Activated gamma-delta T cell treated with Interleukin-2 at 50 U/mL for 16 hours (primary cell): ENCODE results near the gene GPR42.
"Not testable (repeated sequence)": the region's sequence is repeated elsewhere in the genome, so short reads cannot be mapped to it uniquely, and the experiment has no call there.

Experiments
- DNase-seq: peaks from one replicate; pipeline ENCODE4 v3.0.0-alpha.2; 2020

Gene GPR42

GRCh38 chr19:35397064-35397463, 26.2 kb downstream of the GPR42 start:
- no peak for DNase-seq

- DNase-seq = no peak
Observed at GRCh38 chr19:35398570-35398969, 27.7 kb downstream of the GPR42 start.

- no peak for DNase-seq
Observed at GRCh38 chr19:35399231-35399630, 28.4 kb downstream of the GPR42 start.

- no peak for DNase-seq
Observed at GRCh38 chr19:35399948-35400772, 29.3 kb downstream of the GPR42 start.

GRCh38 chr19:35400773-35401100, 29.9 kb downstream of the GPR42 start:
- DNase-seq = no peak

- DNase-seq = not testable (repeated sequence)
Observed at GRCh38 chr19:35401416-35401815, 30.5 kb downstream of the GPR42 start.

- DNase-seq = no peak
Observed at GRCh38 chr19:35403116-35403760, 32.4 kb downstream of the GPR42 start.

GRCh38 chr19:35404879-35405622, 34.2 kb downstream of the GPR42 start:
- DNase-seq = no peak

GRCh38 chr19:35407619-35408018, 36.8 kb downstream of the GPR42 start:
- no peak for DNase-seq

GRCh38 chr19:35408284-35409171, 37.7 kb downstream of the GPR42 start:
- DNase-seq = no peak

GRCh38 chr19:35409191-35409590, 38.3 kb downstream of the GPR42 start:
- DNase-seq = no peak

- no peak for DNase-seq
Observed at GRCh38 chr19:35410487-35410886, 39.6 kb downstream of the GPR42 start.

GRCh38 chr19:35414442-35414841, 43.6 kb downstream of the GPR42 start:
- DNase-seq = no peak

GRCh38 chr19:35416331-35416730, 45.5 kb downstream of the GPR42 start:
- no peak for DNase-seq

- no peak for DNase-seq
Observed at GRCh38 chr19:35417278-35417677, 46.4 kb downstream of the GPR42 start.

GRCh38 chr19:35417713-35418534, 47.1 kb downstream of the GPR42 start:
- no peak for DNase-seq

- DNase-seq = no peak
Observed at GRCh38 chr19:35419046-35419445, 48.2 kb downstream of the GPR42 start.

- DNase-seq = no peak
Observed at GRCh38 chr19:35419805-35420204, 48.9 kb downstream of the GPR42 start.

- DNase-seq = no peak
Observed at GRCh38 chr19:35421362-35421761, 50.5 kb downstream of the GPR42 start.
